H1 (cell line): ENCODE results near the gene PLEKHG2. TPM values are rescaled to one million over a fixed set of nuclear protein-coding genes. Genes with fewer than 3 reads are reported as not detected.

Experiments used
- SAP30 ChIP-seq: fragments of 300-600 bp; sonication (generic); IDR thresholded peaks from 2 replicates; pipeline ENCODE4 v1.7.1; 2012; ENCODE audit warnings: low read length, moderate library complexity, mild to moderate bottlenecking, inconsistent platforms; ENCODE audit not compliant: insufficient read depth, insufficient replicate concordance
- polyA plus RNA-seq, 7 experiments: library from polyadenylated mRNA; depleted of rRNA in 3 of 7; stranded (reverse) in 5 of 7; unstranded in 2 of 7; fragments of >200 nt in 5 of 7; fragments of 200-250 nt in 2 of 7; gene quantifications; 1 replicate in 5 of 7; 2 replicates in 1 of 7; 4 replicates in 1 of 7; pipeline versions ENCODE4 v1.2.1 to v1.2.3, GENCODE V29; 2011 to 2013; ENCODE audit warnings: missing spikeins in 2 of 7, mixed read lengths in 2 of 7
- total RNA-seq: library from RNA; stranded (reverse); fragmentation: NEBNext Ultra II Directional; extraction: Animal tissue kit (Norgen Biotek cat#: 25700); gene quantifications from 2 replicates; pipeline ENCODE4 v1.2.1, GENCODE V29; 2021
- TF ChIP-seq, protein P1 (sequence below): fragments of 300-600 bp; sonication (generic); IDR thresholded peaks from 2 replicates; pipeline ENCODE4 v1.7.1; 2012; ENCODE audit warnings: low read length, moderate library complexity, mild to moderate bottlenecking, inconsistent platforms; ENCODE audit not compliant: insufficient replicate concordance

The PLEKHG2 gene
- total and polyA plus RNA-seq, 2 of the 8 experiments (the other 6 are each of a cell fraction or from before 2014, with no cell fraction given): 16.9 to 65.7 TPM

- TF ChIP-seq, protein P1, sequence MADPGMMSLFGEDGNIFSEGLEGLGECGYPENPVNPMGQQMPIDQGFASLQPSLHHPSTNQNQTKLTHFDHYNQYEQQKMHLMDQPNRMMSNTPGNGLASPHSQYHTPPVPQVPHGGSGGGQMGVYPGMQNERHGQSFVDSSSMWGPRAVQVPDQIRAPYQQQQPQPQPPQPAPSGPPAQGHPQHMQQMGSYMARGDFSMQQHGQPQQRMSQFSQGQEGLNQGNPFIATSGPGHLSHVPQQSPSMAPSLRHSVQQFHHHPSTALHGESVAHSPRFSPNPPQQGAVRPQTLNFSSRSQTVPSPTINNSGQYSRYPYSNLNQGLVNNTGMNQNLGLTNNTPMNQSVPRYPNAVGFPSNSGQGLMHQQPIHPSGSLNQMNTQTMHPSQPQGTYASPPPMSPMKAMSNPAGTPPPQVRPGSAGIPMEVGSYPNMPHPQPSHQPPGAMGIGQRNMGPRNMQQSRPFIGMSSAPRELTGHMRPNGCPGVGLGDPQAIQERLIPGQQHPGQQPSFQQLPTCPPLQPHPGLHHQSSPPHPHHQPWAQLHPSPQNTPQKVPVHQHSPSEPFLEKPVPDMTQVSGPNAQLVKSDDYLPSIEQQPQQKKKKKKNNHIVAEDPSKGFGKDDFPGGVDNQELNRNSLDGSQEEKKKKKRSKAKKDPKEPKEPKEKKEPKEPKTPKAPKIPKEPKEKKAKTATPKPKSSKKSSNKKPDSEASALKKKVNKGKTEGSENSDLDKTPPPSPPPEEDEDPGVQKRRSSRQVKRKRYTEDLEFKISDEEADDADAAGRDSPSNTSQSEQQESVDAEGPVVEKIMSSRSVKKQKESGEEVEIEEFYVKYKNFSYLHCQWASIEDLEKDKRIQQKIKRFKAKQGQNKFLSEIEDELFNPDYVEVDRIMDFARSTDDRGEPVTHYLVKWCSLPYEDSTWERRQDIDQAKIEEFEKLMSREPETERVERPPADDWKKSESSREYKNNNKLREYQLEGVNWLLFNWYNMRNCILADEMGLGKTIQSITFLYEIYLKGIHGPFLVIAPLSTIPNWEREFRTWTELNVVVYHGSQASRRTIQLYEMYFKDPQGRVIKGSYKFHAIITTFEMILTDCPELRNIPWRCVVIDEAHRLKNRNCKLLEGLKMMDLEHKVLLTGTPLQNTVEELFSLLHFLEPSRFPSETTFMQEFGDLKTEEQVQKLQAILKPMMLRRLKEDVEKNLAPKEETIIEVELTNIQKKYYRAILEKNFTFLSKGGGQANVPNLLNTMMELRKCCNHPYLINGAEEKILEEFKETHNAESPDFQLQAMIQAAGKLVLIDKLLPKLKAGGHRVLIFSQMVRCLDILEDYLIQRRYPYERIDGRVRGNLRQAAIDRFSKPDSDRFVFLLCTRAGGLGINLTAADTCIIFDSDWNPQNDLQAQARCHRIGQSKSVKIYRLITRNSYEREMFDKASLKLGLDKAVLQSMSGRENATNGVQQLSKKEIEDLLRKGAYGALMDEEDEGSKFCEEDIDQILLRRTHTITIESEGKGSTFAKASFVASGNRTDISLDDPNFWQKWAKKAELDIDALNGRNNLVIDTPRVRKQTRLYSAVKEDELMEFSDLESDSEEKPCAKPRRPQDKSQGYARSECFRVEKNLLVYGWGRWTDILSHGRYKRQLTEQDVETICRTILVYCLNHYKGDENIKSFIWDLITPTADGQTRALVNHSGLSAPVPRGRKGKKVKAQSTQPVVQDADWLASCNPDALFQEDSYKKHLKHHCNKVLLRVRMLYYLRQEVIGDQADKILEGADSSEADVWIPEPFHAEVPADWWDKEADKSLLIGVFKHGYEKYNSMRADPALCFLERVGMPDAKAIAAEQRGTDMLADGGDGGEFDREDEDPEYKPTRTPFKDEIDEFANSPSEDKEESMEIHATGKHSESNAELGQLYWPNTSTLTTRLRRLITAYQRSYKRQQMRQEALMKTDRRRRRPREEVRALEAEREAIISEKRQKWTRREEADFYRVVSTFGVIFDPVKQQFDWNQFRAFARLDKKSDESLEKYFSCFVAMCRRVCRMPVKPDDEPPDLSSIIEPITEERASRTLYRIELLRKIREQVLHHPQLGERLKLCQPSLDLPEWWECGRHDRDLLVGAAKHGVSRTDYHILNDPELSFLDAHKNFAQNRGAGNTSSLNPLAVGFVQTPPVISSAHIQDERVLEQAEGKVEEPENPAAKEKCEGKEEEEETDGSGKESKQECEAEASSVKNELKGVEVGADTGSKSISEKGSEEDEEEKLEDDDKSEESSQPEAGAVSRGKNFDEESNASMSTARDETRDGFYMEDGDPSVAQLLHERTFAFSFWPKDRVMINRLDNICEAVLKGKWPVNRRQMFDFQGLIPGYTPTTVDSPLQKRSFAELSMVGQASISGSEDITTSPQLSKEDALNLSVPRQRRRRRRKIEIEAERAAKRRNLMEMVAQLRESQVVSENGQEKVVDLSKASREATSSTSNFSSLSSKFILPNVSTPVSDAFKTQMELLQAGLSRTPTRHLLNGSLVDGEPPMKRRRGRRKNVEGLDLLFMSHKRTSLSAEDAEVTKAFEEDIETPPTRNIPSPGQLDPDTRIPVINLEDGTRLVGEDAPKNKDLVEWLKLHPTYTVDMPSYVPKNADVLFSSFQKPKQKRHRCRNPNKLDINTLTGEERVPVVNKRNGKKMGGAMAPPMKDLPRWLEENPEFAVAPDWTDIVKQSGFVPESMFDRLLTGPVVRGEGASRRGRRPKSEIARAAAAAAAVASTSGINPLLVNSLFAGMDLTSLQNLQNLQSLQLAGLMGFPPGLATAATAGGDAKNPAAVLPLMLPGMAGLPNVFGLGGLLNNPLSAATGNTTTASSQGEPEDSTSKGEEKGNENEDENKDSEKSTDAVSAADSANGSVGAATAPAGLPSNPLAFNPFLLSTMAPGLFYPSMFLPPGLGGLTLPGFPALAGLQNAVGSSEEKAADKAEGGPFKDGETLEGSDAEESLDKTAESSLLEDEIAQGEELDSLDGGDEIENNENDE: no peak
- no peak for TF ChIP-seq SAP30
These were observed 36.8 kb downstream of the PLEKHG2 start (continued) for GRCh38 chr19:39449116-39449797.
